ENCODE measurements around the gene SRSF4.

The SRSF4 gene

DNA sequence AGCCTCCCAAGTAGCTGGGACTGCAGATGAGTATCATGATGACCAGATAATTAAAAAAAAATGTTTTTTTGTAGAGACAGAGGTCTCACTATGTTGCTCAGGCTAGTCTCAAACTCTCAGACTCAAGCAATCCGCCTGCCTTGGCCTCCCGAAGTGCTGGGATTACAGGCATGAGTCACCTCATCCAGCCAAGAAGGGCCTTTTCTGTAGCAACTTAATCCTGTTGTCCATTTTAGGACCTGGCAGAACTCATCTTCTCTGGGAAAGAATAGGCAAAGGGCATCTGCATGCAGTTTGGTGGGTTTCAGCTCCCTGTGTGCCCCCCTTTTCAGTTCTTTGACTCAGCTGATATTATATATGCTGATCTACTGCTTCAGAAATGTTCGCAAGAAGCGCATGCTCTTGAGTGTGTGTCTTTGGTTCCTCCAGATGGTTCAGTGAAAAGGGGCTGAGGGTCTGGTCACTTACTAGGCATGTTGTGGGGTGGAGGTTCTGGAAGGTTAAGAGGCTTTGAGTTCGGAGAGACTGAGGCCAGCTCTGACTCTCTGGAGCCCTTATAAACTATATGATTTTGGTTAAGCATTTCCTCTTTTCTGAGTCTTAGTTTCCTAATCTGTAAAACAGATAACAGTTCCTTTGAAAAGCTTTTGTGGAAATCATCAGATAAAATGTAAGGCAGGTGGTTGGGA lies 19.4 kb upstream of the SRSF4 start:
- no peak overlapping the region for H3K9ac ChIP-seq (ENCODE audit: low read depth, low read length)
- H3K4me3 ChIP-seq (ENCODE audit: low read depth, low read length), result no peak overlapping the region
- H3K4me1 ChIP-seq (ENCODE audit: control insufficient read depth, insufficient read depth, low read length), result 0 out of 2 replicates have a peak, but pooled peaks cover 6% of the 10 kb centered on the region
- H3K27me3 ChIP-seq (ENCODE audit: control insufficient read depth, insufficient read depth, low read length), result no peaks in the 10 kb centered on the region
- H3K9me3 ChIP-seq (ENCODE audit: control insufficient read depth, insufficient read depth, low read length), result no peaks in the 10 kb centered on the region
- H3K36me3 ChIP-seq (ENCODE audit: control insufficient read depth, insufficient read depth, low read length), result peaks cover 45% of the 10 kb centered on the region
- H3K27ac ChIP-seq (ENCODE audit: low read depth, low read length), result no peak overlapping the region

- Histone ChIP-seq H3K9ac (ENCODE audit: low read depth, low read length) (no peak overlapping the region), H3K9me3 (ENCODE audit: control insufficient read depth, insufficient read depth, low read length) (no peaks in the 10 kb centered on the region), H3K36me3 (ENCODE audit: control insufficient read depth, insufficient read depth, low read length) (peaks cover 48% of the 10 kb centered on the region), H3K4me3 (ENCODE audit: low read depth, low read length) (no peak overlapping the region), H3K27me3 (ENCODE audit: control insufficient read depth, insufficient read depth, low read length) (no peaks in the 10 kb centered on the region), H3K27ac (ENCODE audit: low read depth, low read length) (peak overlapping the region; percentile 36), H3K4me1 (ENCODE audit: control insufficient read depth, insufficient read depth, low read length) (0 out of 2 replicates have a peak, but pooled peaks cover 6% of the 10 kb centered on the region)
Measured at GRCh38 chr1:29197993-29198392, 16.3 kb upstream of the SRSF4 start.

DNA sequence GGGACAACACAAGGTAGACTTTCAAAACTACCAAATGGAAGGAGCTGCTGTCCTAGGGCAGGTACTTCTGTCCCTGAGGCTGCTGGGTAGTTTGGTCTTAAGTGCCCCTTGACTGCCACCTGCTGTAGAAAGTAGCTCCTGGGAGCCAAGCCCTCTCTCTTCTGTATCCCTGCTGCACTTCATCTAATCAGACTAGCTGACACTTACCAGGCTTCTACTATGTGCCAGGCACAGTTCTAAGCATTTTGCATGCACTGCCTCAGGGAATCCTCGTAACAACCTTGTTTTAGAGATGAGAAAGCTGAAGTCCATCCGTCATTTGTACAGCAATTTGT lies 15.9 kb upstream of the SRSF4 start:
- Histone ChIP-seq H3K9ac (ENCODE audit: low read depth, low read length) (no peak overlapping the region), H3K4me3 (ENCODE audit: low read depth, low read length) (no peak overlapping the region), H3K36me3 (ENCODE audit: control insufficient read depth, insufficient read depth, low read length) (peaks cover 48% of the 10 kb centered on the region), H3K27me3 (ENCODE audit: control insufficient read depth, insufficient read depth, low read length) (no peaks in the 10 kb centered on the region), H3K27ac (ENCODE audit: low read depth, low read length) (peak overlapping the region; percentile 36), H3K4me1 (ENCODE audit: control insufficient read depth, insufficient read depth, low read length) (0 out of 2 replicates have a peak, but pooled peaks cover 4% of the 10 kb centered on the region), H3K9me3 (ENCODE audit: control insufficient read depth, insufficient read depth, low read length) (no peaks in the 10 kb centered on the region)

DNA sequence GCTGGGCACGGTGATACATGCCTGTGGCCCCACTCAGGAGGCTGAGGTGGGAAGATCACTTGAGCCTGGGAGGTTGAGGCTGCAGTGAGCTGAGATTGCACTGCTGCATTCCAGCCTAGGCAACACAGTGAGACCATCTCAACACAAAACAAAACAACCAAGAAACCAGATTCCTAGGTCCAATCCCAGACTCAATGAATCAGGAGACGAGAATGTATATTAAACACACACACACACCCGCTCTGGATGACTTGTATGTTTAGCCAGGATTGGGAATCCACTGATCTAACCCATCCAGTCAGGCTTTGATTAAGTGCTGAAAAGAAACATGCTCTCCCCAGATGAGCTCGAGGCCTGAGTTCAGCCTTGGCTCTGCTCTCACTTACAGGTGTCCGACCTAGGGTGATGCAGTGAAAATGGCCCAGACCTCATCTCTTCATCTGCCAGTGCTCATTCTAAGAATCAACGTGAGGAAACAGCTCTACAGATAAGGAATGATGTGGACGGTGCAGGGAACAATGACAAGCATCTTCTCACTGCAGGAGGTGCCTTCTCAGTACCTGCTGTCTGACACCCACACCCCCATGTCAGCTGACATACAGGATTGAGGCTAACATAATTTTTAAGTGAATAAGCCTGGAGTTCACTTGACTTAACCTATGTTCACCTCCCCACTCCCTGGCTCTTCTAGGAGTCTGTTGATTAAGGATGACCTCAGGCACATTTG lies 15.3 kb upstream of the SRSF4 start:
- Histone ChIP-seq H3K27ac (ENCODE audit: low read depth, low read length) (peak overlapping the region; percentile 36), H3K9me3 (ENCODE audit: control insufficient read depth, insufficient read depth, low read length) (no peaks in the 10 kb centered on the region), H3K4me1 (ENCODE audit: control insufficient read depth, insufficient read depth, low read length) (no peaks in the 10 kb centered on the region), H3K9ac (ENCODE audit: low read depth, low read length) (no peak overlapping the region), H3K36me3 (ENCODE audit: control insufficient read depth, insufficient read depth, low read length) (peaks cover 45% of the 10 kb centered on the region), H3K27me3 (ENCODE audit: control insufficient read depth, insufficient read depth, low read length) (no peaks in the 10 kb centered on the region), H3K4me3 (ENCODE audit: low read depth, low read length) (no peak overlapping the region)

DNA sequence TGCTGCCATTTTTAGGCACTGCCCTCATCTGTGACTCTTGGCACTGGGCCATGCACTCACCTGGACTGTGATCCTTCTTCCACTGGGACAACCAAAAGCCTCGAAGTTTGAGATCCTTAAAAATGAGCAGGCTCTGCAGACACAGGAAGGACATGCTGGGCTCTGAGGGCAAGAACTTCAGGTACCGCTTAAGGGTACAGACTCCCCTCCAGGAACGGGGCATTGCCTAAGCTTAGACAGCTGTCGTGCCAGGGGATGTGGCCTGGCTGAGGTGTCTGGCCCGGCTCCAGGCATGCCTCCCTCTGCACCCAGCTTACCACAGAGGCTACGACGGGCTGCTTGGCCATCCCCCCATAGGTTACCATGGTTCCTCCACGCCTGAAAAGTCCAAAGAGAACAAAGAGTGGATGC lies 14.2 kb upstream of the SRSF4 start:
- H3K36me3 ChIP-seq (ENCODE audit: control insufficient read depth, insufficient read depth, low read length), result peaks cover 34% of the 10 kb centered on the region
- no peaks in the 10 kb centered on the region for H3K27me3 ChIP-seq (ENCODE audit: control insufficient read depth, insufficient read depth, low read length)
- H3K27ac ChIP-seq (ENCODE audit: low read depth, low read length), result no peak overlapping the region
- H3K9me3 ChIP-seq (ENCODE audit: control insufficient read depth, insufficient read depth, low read length), result no peaks in the 10 kb centered on the region
- H3K4me1 ChIP-seq (ENCODE audit: control insufficient read depth, insufficient read depth, low read length), result no peaks in the 10 kb centered on the region
- no peak overlapping the region for H3K9ac ChIP-seq (ENCODE audit: low read depth, low read length)
- no peak overlapping the region for H3K4me3 ChIP-seq (ENCODE audit: low read depth, low read length)

GRCh38 chr1:29193879-29194455 lies 12.3 kb upstream of the SRSF4 start:
- no peak overlapping the region for H3K27ac ChIP-seq (ENCODE audit: low read depth, low read length)
- H3K9ac ChIP-seq (ENCODE audit: low read depth, low read length), result no peak overlapping the region
- H3K36me3 ChIP-seq (ENCODE audit: control insufficient read depth, insufficient read depth, low read length), result peaks cover 21% of the 10 kb centered on the region
- no peaks in the 10 kb centered on the region for H3K4me1 ChIP-seq (ENCODE audit: control insufficient read depth, insufficient read depth, low read length)
- no peak overlapping the region for H3K4me3 ChIP-seq (ENCODE audit: low read depth, low read length)
- no peaks in the 10 kb centered on the region for H3K27me3 ChIP-seq (ENCODE audit: control insufficient read depth, insufficient read depth, low read length)
- H3K9me3 ChIP-seq (ENCODE audit: control insufficient read depth, insufficient read depth, low read length), result no peaks in the 10 kb centered on the region

DNA sequence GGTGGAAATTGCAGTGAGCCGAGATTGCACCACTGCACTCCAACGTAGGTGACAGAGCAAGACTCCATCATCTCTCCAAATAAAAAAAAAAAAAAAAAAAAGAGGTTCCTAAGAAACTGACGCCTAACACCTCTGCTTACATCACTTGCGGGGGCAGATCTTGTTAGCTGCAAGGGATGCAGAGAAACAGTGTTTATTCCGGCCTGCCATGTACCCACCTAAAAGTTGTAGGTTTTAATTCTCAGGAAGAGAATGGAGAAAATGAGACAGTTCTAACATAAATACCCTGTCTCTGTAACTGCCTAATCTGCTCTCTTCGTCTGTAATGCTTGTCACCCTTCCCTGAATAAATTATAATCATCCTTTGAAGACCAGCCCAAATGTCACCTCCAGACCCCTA lies 9.0 kb upstream of the SRSF4 start:
- H3K9me3 ChIP-seq (ENCODE audit: control insufficient read depth, insufficient read depth, low read length), result no peaks in the 10 kb centered on the region
- H3K4me1 ChIP-seq (ENCODE audit: control insufficient read depth, insufficient read depth, low read length), result peaks cover 14% of the 10 kb centered on the region
- peaks cover 14% of the 10 kb centered on the region; the same call in 1 of the 2 replicates for H3K36me3 ChIP-seq (ENCODE audit: control insufficient read depth, insufficient read depth, low read length)
- no peak overlapping the region for H3K4me3 ChIP-seq (ENCODE audit: low read depth, low read length)
- H3K27me3 ChIP-seq (ENCODE audit: control insufficient read depth, insufficient read depth, low read length), result no peaks in the 10 kb centered on the region
- H3K9ac ChIP-seq (ENCODE audit: low read depth, low read length), result no peak overlapping the region
- H3K27ac ChIP-seq (ENCODE audit: low read depth, low read length), result no peak overlapping the region

- Histone ChIP-seq H3K36me3 (ENCODE audit: control insufficient read depth, insufficient read depth, low read length) (no peaks in the 10 kb centered on the region), H3K27ac (ENCODE audit: low read depth, low read length) (peak overlapping the region; percentile 83), H3K4me1 (ENCODE audit: control insufficient read depth, insufficient read depth, low read length) (peaks cover 18% of the 10 kb centered on the region), H3K4me3 (ENCODE audit: low read depth, low read length) (no peak overlapping the region), H3K9me3 (ENCODE audit: control insufficient read depth, insufficient read depth, low read length) (no peaks in the 10 kb centered on the region), H3K9ac (ENCODE audit: low read depth, low read length) (no peak overlapping the region), H3K27me3 (ENCODE audit: control insufficient read depth, insufficient read depth, low read length) (no peaks in the 10 kb centered on the region)
Measured at GRCh38 chr1:29186707-29187106, 5.0 kb upstream of the SRSF4 start.

- Histone ChIP-seq H3K9me3 (ENCODE audit: control insufficient read depth, insufficient read depth, low read length) (no peaks in the 10 kb centered on the region), H3K27me3 (ENCODE audit: control insufficient read depth, insufficient read depth, low read length) (no peaks in the 10 kb centered on the region), H3K27ac (ENCODE audit: low read depth, low read length) (peak overlapping the region; percentile 83), H3K4me1 (ENCODE audit: control insufficient read depth, insufficient read depth, low read length) (peaks cover 18% of the 10 kb centered on the region), H3K36me3 (ENCODE audit: control insufficient read depth, insufficient read depth, low read length) (no peaks in the 10 kb centered on the region), H3K4me3 (ENCODE audit: low read depth, low read length) (no peak overlapping the region), H3K9ac (ENCODE audit: low read depth, low read length) (no peak overlapping the region)
Measured at GRCh38 chr1:29186252-29186651, 4.6 kb upstream of the SRSF4 start.

DNA sequence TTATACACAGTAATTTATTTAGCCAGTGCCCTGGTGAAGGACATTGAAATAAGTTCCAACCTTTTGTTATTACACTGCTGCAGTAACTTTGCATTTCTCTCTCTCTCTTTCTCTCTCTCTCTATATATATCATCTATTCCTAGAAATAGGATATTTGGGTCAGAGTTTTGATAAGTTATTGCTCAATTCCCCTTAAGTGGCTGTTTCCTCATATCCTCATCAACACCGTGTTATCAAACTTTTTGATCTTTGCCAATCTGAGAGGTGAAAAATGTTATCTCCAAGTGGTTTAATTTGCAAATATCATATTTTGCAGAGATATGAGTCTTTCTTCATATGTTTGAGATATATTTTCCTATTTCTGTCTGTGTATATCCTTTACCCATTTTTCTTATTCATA lies 1.6 kb upstream of the SRSF4 start:
- H3K27me3 ChIP-seq (ENCODE audit: control insufficient read depth, insufficient read depth, low read length), result no peaks in the 10 kb centered on the region
- no peak overlapping the region for H3K4me3 ChIP-seq (ENCODE audit: low read depth, low read length)
- no peaks in the 10 kb centered on the region for H3K9me3 ChIP-seq (ENCODE audit: control insufficient read depth, insufficient read depth, low read length)
- peaks cover 34% of the 10 kb centered on the region for H3K4me1 ChIP-seq (ENCODE audit: control insufficient read depth, insufficient read depth, low read length)
- no peak overlapping the region for H3K27ac ChIP-seq (ENCODE audit: low read depth, low read length)
- H3K36me3 ChIP-seq (ENCODE audit: control insufficient read depth, insufficient read depth, low read length), result peaks cover 17% of the 10 kb centered on the region
- H3K9ac ChIP-seq (ENCODE audit: low read depth, low read length), result no peak overlapping the region

Data from HUES48 (cell line).